GM18508 (cell line): Measurements from ENCODE around the gene OR4N5.

Source experiments
- ATAC-seq: cut with Tn5 transposase; IDR thresholded peaks from one replicate; pipeline ENCODE4 v1.9.1; 2021; ENCODE audit warnings: moderate number of reproducible peaks; ENCODE audit not compliant: insufficient read depth, unreplicated experiment

Gene OR4N5

DNA sequence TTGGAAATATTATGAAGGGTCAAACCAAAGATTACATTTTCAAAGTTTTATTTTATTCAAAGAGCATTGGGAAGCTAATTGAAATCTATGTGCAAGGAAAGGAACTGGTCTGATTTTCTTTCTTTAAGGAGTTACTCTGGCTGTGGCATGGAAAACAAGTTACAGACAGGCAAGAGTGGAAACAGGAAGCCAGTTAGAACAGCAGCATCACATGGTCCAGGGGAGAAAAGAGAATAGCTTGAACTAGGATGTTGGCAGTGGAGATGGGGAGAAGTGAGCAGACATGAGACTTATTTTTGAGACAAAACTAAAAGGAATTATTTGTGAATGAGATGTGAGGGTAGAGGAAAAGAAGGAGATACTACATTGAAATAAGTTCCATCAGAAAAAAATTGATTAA lies 55.5 kb downstream of the OR4N5 start:
- ATAC-seq = no peak
